ENCODE results near the gene STARD7.

Gene STARD7

GRCh38 chr2:96135621-96136020 lies 73.0 kb downstream of the STARD7 start:
- Histone ChIP-seq H3K4me1 (ENCODE audit: low read length) (peaks cover 25% of the 10 kb centered on the region), H3K9ac (ENCODE audit: low read length) (no peak overlapping the region), H3K9me3 (ENCODE audit: insufficient read depth, low read length) (no peaks in the 10 kb centered on the region), H3K4me3 (ENCODE audit: low read length) (no peak overlapping the region), H2AFZ (ENCODE audit: low read depth, low read length) (no peak overlapping the region), H3K4me2 (ENCODE audit: low read length) (no peak overlapping the region), H4K20me1 (ENCODE audit: insufficient read depth, low read length) (0 out of 2 replicates have a peak, but pooled peaks cover 5% of the 10 kb centered on the region), H3K27ac (ENCODE audit: low read length) (no peak overlapping the region), H3K79me2 (ENCODE audit: low read length) (no peaks in the 10 kb centered on the region), H3K36me3 (replicated peaks; ENCODE audit: low read depth, low read length) (peaks cover 3% of the 10 kb centered on the region), H3K27me3 (ENCODE audit: low read depth, low read length) (no peaks in the 10 kb centered on the region)
- TF ChIP-seq EZH2phosphoT487 (IDR thresholded peaks at IDR 0.05; ENCODE audit: low read depth) (no peak), CTCF (IDR thresholded peaks at IDR 0.05; ENCODE audit: low read depth, low read length) (no peak)

- H3K36me3 ChIP-seq (replicated peaks; ENCODE audit: low read depth, low read length): peaks cover 3% of the 10 kb centered on the region
- TF ChIP-seq CTCF (IDR thresholded peaks at IDR 0.05; ENCODE audit: low read depth, low read length) (no peak), EZH2phosphoT487 (IDR thresholded peaks at IDR 0.05; ENCODE audit: low read depth) (no peak)
- no peaks in the 10 kb centered on the region for H3K9me3 ChIP-seq (ENCODE audit: insufficient read depth, low read length)
- peaks cover 27% of the 10 kb centered on the region for H3K4me1 ChIP-seq (ENCODE audit: low read length)
- 0 out of 2 replicates have a peak, but pooled peaks cover 5% of the 10 kb centered on the region for H4K20me1 ChIP-seq (ENCODE audit: insufficient read depth, low read length)
- H2AFZ ChIP-seq (ENCODE audit: low read depth, low read length): no peak overlapping the region
- H3K27ac ChIP-seq (ENCODE audit: low read length): no peak overlapping the region
- H3K27me3 ChIP-seq (ENCODE audit: low read depth, low read length): no peaks in the 10 kb centered on the region
- no peak overlapping the region for H3K4me2 ChIP-seq (ENCODE audit: low read length)
- H3K9ac ChIP-seq (ENCODE audit: low read length): no peak overlapping the region
- no peaks in the 10 kb centered on the region for H3K79me2 ChIP-seq (ENCODE audit: low read length)
- H3K4me3 ChIP-seq (ENCODE audit: low read length): no peak overlapping the region
Measured at GRCh38 chr2:96135171-96135570, 73.5 kb downstream of the STARD7 start.

Data from OCI-LY3 (cell line).